ENCODE data around the gene KIAA0753. TPM values are rescaled to one million over a fixed set of nuclear protein-coding genes. Genes with fewer than 3 reads are reported as not detected.

KIAA0753 gene
- total RNA-seq, 1 donor from 2014 or later, result 3.1 TPM

DNA sequence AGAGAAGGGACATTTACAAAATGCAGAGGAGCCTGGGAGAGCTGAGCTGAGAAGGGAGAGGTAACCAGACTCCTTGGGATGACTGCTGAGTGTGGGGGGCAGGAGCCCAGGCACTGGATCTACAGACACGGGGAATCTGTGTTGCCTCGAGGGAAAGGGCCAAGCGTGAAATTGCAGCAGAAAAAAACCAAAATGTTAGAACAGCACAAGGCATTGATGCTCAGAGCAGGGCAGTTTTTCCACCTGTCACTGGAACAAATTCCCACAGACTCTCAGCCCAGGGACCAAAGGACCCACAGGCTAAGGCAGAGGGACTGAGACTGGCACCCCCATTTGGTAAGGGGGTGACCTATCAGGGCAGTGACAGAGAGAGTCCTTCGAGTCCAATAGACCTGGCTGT, 86.2 kb downstream of the KIAA0753 start:
- ATAC-seq, result no peak
- DNase-seq (ENCODE audit: low spot score), result no peak

DNA sequence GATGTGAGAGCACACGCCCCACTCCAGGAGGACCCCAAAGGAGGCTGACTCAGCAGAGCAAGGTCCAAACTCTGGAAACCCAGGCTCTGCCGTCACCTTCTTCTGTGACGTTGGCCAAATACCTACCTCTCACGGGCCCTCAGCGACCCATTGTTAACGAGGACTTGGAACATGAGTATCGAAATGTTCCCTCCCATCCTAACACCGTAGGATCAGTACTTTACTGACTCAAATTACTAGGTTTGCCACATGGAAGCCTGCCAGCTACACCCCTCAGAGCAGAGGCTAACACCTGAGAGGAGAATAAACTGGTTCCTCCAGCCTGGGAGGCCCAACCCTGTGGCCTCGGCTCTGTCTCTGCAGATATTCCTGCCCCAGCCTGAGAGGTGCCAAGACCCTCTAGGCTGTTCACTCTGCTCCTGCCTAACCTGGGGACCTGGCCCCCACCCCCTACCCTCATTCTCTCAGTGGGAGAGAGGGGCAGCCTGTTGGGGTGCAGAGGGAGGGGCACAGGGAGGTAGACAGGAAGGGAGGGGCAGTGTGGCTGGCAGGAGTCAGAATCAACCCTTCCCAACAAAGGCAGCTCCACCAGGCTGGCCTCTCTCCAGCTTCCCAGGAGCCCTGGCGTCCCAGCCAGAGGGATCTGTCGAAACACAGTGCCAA, 88.5 kb downstream of the KIAA0753 start:
- ATAC-seq (no peak), DNase-seq (ENCODE audit: low spot score) (no peak)

DNA sequence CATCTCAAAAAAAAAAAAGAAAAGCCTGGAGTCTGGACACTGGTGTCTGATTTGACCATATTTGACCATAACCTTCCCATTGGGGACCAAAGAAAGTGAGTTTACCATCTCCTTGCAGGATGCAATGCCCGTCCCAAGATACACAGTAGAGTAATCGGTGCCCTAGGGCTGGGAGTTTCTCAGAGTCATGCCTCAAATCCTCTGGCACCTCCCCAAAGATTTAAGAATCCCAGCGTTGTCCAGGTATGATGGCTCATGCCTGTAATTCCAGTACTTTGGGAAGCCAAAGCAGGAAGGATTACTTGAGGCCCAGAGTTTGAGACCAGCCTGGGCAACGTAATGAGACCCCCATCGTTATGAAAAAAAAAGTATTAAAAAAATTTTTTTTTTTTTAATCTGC, 89.2 kb downstream of the KIAA0753 start:
- DNase-seq (ENCODE audit: low spot score) (no peak), ATAC-seq (no peak)

DNA sequence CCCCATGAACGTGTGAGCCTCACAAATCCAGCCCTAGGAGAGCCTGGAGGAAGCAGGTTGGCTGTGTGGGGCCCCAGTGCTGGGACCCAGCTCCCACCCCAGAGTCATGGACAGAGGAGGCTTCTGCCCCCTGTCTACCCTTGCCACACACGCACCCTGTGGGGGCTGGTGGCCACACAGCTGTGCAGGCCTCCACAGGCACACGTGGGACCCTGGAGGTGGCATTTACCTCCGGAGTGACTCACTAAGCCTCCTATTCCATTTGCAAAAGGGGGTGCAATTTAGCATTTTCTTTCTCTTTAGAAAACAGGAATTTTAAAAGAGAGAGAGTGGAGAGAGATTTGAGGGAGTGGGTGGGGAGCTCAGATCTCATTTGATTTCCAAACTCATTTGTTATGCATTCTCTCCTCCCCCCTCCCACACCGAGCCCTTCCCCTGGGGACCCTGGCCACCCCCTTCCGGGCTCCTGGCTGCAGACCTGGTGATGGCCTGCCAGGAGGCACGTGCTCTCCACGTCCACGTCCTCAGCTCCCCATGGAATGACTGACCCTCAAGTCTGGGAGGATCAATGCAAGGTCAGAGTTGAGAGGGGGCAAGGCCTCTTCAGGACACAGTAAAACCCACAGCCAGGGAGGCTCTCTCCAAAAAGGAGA, 91.0 kb downstream of the KIAA0753 start:
- ATAC-seq (no peak), DNase-seq (ENCODE audit: low spot score) (no peak)

DNA sequence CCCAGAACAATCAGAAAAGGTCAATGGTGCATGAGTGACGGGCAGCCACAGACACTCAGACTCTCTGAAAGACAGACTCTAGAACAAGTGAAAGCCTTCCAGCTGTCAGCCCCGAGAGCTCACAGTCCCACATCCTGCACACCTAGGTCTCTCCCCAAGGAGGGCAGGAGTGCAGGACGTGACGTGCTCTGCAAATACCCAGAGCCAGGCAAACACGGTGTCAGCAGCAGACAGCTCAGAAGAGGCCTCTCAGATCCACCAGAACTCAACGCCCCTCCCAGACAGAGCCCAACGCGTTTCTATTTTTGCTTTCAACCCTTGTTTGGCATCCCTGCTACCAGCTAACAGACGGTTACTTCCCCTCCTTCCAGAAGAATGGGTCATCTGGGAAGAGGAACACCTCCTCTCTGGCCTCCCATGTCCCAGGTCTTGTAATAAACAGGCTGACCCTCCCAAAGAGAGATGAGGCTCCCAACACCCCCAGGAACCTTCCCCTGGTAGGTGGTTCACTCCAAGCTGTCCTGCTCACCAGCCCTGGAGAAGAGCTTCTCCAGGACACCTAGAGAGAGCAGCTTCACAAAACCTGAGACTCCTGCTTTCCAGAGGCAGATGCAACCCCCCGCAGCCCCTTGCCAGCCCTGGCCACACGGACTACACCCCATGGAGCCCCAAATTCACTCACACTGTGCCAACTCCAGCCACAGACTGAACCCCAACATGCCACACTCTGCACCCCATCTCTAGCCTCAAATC, 91.8 kb downstream of the KIAA0753 start:
- ATAC-seq (no peak), DNase-seq (ENCODE audit: low spot score) (no peak)

DNA sequence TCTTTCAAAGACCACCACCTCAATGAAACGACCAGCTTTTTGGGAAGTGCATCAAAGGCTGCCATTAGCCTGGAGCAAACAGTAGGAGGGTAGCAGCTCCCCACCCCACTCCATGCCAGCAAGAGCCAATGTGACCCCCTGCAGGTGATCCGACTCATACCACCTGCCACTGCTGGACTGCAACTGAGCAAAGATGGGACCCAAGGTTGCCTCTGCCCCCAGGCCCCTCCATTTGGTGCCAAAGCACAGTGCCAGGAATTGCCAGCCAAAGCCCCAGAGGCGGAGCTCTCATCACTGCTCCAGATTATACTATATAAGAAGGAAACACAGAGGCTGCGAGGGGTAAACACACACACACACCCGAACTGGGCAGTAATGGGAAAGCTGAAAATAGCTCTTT, 92.5 kb downstream of the KIAA0753 start:
- no peak for ATAC-seq
- DNase-seq (ENCODE audit: low spot score), result no peak

DNA sequence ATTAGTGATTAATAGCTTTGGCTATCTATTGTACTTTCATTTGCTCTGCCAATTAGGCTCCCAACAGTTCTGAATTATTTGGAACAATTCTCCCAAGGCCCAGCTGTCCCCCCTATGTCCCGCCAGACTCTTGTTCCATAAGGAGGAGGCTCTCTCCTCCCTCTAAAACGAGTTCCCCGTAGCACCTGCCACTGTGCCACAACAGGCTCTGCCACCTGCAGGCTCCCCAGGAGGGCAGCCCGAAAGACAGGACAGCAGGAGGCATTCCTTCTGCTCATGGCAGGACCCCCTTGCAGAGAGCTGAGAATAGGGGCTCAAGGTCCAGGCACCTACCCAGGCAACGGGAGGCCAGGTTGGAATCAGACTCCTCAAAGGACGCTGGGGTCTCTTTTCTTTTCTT, 93.2 kb downstream of the KIAA0753 start:
- ATAC-seq, result no peak
- DNase-seq (ENCODE audit: low spot score), result no peak

DNA sequence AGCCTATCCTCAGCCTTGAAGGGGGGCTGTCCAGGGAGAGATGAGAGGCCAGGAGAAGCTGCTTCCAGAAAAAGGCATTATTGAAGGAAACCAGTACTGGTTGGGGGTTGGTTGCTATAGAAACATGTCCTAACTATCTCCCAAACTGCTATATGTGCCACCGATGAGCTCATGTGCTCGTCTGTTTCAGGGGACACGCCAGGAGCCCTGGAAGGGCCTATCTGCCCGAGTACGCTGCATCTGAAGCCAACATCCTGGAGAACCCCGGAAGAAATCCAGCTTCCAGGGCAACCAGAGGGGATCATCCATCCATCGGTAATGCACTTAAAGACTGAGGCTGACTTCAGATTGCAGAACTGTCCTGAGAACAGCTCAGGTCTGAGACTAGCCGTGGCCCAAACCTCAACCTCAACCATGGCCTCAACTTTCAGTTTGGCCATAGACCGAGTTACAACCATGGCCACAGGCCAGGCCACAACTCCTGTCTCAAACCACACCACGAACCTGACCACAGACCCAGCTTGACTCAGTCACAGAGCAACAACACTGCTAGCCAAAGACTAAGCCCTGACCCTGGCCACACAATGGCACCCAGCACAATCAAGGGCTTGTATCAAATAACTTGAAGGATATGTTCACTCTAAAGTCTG, 94.3 kb downstream of the KIAA0753 start:
- DNase-seq (ENCODE audit: low spot score) (no peak), ATAC-seq (no peak)

DNA sequence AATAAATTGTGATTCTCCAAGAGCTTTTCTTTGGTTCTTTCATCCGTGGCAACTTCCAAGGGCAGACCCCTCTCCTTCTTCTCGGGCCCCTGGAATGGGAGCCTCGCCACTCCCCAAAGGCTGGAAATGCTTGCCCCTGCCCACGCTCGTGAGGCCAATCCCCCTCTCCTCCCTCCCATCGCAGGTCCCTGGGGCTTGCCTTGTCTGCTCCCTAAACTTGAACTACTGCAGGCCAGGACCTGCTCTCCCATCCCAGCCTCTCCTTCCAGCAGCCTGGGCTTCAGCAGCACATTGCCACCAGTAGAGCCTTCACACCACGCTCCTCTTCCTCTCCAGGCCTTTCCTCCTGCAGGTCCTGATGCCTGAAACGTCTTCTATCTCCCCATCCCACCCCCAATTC, 95.2 kb downstream of the KIAA0753 start:
- no peak for ATAC-seq

DNA sequence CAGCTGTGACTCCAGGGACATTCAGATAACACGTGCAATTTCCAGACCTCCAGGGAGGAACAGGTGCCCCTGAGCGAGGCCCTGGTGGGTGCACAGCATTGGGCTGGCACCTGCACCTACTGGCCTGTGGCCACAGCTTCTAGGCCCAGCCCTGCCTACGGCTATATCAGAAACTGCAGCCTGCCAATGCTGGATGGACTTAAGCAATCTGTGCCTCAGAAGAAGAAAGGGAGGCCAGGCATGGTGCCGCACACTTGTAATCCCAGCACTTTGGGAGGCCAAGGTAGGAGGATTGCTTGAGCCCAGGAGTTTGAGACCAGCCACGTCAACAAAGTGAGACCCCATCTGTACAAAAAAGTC, 96.5 kb downstream of the KIAA0753 start:
- no peak for DNase-seq (ENCODE audit: low spot score)
- ATAC-seq, result no peak

More for the DNA sequence above, 95.2 kb downstream of the KIAA0753 start:
- no peak for DNase-seq (ENCODE audit: low spot score)

DNA sequence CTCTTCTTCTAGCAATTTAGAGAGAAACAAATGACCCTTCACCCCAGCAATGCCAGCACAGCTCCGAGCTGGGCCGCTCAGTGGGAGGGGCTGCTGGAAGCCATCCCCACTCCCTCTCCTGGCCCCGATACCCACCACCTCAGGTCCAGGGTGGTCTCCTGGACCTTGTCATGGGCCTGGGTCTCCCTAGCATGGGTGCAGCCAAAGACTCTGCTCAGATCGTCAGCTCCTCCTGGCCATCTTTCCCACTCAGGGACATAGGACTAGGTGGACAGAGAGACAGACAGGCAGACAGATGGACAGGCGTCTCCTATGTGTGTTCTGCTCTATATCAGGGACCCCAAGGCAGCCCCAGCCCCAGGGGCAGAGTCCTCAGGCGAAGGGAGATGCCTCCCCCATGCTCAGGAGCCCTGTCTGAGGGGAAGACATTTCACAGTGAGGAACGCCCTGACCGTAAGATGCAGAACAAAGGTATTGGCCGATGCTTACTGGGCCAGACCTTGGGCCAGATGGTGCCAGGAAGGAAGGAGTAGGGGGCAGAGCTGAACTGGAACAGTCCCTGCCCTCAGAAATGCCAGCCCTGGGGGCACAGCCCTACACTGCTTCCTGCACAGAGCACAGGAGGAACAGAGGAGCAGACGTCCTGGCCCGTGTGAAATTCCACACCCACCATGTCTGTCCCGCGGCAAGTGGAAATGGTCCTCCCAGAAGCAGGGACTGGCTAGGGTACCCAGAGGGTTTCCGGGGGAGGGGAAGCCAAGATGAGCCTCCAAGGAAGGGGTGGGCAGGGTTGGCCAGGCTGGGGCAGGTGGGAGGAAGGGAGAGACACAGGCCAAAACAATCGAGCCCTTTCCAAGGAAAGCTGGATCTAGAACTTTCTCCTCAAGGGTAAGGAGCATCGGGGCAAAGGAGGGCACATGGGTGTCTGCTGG, 97.2 kb downstream of the KIAA0753 start:
- DNase-seq (ENCODE audit: low spot score), result no peak
- ATAC-seq, result no peak

DNA sequence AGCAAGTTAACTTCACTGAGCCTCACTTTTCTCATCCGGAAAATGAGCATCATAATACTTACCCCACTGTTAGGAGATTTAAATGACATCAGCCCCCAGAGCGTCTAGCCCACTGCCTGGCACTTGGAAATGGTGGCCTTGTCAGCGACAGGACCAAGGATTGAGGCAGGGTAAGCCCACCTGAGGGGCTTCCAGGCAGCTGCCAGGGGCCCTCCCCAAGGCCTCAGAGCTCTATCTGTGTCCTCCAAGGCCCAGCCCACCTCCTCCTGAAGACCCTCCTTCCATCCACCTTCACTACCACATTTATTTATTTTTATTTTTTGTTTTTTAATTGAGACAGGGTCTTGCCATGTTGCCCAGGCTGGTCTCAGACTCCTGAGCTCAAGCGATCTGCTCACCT, 97.9 kb downstream of the KIAA0753 start:
- ATAC-seq, result no peak
- no peak for DNase-seq (ENCODE audit: low spot score)

DNA sequence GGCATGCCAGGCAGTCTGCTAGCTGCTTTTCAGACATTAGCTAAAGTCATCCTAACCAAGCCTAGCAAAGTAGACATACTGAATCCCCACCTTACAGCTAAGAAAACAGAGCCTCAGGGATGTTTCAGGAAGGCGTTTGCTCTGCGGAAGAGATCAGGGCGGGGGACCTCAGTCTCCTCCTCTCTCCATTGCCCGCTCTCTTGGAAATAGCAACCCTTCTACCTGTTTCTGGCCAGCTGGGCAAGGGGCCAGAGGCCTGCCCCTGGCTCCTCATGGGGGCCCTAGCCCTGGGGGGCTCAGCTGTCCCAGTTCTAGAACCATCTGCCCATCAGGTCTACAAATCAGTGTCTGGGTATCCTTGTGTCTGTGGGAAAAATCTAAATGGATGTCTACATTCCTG, 98.6 kb downstream of the KIAA0753 start:
- no peak for ATAC-seq
- DNase-seq (ENCODE audit: low spot score), result no peak

DNA sequence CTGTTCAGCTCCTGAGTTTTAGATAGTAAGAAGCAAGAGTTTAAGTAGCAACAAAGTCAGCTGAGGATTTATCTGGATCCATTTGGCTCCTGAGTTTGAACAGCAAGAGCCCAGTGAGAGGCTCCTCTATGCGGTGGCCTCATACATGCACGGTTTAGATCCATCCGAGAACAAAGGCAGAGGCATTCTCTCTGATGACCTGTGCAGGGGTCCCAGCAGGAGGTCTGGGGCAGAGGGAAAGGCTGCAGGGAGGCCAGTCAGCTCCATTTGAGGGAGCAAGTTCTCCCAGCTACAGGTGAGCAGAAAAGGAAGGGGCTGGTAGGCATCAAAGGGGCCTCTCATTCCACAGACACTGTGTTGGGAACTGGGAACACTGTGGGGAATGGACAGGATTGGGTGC, 100.6 kb downstream of the KIAA0753 start:
- no peak for DNase-seq (ENCODE audit: low spot score)
- no peak for ATAC-seq

DNA sequence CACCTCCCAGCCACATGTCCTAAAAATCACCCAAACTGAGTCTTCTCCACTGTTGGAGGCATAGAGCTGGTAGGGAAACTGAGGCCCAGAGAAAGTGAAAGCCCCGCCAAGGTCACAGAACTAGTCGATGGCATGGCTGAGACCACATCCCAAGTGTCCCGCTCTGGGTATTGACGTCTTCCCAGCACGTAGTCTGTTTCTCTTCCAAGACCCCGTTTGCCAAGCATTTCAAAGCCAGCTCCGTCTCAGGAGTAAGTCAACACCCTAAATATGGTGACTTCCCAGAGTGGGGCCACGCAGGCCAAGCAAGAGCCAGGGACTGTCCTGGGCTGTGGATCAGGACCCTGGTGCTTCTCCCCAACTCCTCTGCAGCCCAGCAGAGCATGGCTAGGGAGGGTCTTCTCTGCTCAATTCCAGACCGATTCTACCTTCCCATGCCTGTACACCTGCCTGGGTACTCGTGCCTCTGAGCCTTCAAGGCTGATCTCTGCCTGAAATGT, 103.9 kb downstream of the KIAA0753 start:
- no peak for ATAC-seq
- DNase-seq (ENCODE audit: low spot score), result no peak

DNA sequence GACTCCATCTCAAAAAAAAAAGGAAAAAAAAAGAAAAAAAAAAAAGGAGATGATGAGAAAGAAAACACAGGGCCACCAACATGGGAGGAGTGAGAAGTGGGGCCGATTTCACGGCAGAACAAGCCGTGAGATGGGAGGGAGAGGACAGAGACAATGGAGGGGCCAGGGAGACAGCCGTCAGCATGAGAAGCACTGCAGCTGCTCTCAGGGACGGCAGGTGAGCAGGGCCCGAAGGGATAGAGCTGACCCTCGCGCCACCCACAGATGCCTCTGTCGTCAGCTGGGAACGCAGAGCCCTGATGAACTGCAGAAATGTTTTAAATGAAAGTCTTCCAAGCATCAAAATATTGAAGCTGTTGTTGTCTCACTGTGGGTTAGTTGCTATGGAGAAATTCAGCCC, 104.5 kb downstream of the KIAA0753 start:
- no peak for DNase-seq (ENCODE audit: low spot score)
- ATAC-seq, result no peak

DNA sequence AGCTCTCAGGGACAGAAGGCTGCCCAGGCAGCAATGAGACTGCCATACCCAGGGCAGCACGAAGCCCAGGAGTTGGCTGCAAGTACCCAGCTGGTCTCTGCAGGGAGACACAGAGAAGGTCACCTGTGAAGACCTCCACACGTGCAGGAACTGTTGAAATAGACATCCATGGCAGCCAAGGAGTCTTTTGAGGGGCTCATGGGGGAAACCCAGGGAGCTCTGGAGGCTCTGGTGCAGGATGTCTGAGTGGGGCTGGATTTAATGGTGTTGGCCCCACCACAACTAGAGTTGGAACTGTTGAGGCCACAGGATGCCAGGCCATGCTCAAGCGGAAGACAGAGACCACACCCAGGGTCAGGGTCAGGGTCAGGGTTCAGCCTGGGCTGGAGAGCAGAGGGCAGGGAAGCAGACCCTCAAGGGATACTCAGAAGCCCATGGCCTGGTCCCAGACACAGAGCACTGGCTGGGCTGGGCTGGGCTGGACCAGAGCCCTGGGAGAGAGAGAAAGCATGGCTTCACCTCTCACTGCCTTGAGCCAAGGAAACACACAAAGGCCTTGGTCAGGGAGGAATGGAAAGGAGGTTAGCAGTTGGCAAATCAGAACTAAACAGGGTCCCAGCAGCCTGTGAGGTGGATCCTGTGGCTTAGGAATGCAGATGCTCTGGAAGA, 105.5 kb downstream of the KIAA0753 start:
- ATAC-seq, result no peak

DNA sequence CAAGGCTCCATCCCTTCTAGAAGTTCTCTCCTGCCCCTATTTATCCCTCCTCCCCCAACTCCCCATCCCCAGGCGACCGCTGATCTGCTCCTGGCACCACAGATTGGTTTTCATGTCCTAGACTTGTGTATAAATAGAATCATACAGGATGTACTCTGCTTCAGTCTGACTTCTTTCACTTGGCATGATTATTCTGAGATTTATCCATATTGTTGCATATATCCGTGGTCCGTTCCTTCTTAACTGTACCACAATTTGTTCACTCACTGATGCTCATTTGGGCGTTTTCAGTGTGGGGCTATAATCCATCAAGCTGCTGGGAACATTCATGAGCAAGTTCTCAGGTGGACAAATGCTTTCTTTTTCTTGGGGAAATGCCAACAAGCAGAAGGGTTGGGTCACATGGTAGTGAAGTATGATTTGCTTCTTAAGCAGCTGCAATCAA, 108.0 kb downstream of the KIAA0753 start:
- ATAC-seq (no peak), DNase-seq (ENCODE audit: low spot score) (no peak)

More for the DNA sequence above, 105.5 kb downstream of the KIAA0753 start:
- no peak for DNase-seq (ENCODE audit: low spot score)

DNA sequence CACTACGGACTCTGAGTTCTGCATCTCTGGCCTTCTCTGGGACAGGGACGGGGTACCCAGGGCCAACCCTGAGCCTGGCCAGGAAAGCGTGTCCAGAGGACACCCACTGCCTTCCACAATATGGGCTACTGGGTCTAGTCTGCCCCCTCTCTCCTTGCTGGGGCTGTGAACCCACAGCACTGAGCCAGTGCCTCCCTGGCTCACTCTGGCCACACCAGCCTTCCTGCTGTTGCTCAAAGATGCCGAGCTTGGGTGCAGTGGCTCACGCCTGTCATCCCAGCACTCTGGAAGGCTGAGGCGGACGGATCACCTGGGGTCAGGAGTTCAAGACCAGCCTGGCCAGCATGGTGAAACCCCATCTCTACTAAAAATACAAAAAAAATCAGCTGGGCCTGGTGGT, 108.9 kb downstream of the KIAA0753 start:
- DNase-seq (ENCODE audit: low spot score), result no peak

More for the DNA sequence above, 108.9 kb downstream of the KIAA0753 start:
- ATAC-seq, result no peak
